GM12874 (cell line): ENCODE data around the gene ESCO1.

Experiments
- CTCF ChIP-seq: IDR thresholded peaks from 2 replicates; pipeline ENCODE4 v1.5.1; 2011; ENCODE audit warnings: low read depth, mild to moderate bottlenecking, control low read depth, low read length, moderate library complexity; ENCODE audit not compliant: insufficient read depth

Gene ESCO1

GRCh38 chr18:21479721-21480120 lies 120.8 kb downstream of the ESCO1 start:
- no peak for TF ChIP-seq CTCF
